ENCODE results near the gene JPH3.

Gene JPH3

GRCh38 chr16:87744750-87745514, 142.6 kb downstream of the JPH3 start:
- peak in 1 of 2 experiments; percentile 4 for DNase-seq

- DNase-seq = no peak
These were observed 143.9 kb downstream of the JPH3 start for GRCh38 chr16:87746178-87746577.

Data from NCI-H526 (cell line).